Activated T-cell treated with anti-CD3 and anti-CD28 coated beads for 1 hour (primary cell): Measurements from ENCODE around the gene CDH23.

Experiments used
- DNase-seq: peaks from one replicate; pipeline ENCODE4 v3.0.0-alpha.2; 2020; ENCODE audit warnings: low read depth

CDH23 gene

DNA sequence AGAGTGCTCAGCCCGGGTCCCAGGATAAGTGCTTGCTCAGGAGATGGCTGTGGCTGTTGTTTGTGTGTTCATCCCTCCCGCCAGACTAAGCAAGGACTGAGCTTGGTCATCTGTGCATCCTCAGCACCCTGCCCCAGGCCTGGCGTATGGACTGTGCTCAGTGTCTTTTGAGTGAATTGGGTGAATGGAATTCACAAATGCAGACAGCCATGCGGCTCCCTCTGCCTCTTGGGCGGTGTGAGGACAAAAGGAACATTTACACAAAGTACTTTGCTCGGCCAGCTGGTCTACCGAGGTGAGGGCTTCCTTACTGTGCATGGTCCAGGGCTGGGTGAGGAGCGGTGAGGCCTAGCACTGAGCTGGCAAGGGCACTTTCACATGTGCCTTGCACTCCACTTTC, 120.2 kb downstream of the CDH23 start:
- no peak for DNase-seq

DNA sequence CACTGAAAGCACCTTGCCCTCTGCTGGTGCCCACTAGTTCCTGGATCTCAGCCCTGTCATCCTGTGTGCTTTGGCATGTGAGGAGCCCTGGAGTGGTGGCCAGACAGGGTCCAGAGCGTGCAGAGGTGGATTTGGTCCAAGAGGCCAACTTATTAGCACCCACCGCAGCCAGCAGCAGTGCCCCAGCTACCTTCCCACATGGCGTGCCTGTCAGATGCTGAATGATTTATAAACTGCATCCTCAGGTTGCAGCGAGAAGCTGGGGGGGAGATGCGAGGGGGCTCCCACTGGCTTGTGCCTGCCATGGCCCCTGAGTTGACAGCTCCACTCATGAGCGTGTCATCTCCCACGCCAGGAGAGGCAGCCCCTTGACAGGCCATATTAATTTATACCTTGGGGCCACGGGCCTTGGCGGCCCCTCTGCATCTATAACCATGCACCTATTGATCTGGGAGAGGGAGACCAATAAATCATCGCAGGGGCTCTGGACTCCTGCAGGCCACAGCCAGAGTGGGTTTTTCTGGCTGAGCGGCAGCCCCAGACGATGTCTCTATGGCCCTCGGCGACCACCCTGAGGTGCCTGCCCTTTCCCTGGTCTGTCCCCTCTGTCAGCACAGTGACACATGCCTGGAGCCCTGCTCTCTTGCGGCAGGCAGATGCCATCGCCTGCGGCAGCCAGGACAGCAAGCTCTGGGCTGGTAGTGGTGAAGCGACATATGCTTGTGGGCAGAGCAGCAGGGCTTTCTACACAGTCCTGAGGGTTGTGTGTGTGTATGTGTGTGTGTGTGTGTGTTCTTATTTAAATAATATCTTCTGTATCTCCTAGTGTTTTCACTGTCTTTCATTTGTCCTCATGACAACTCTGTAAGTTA, 120.8 kb downstream of the CDH23 start:
- DNase-seq: no peak

DNA sequence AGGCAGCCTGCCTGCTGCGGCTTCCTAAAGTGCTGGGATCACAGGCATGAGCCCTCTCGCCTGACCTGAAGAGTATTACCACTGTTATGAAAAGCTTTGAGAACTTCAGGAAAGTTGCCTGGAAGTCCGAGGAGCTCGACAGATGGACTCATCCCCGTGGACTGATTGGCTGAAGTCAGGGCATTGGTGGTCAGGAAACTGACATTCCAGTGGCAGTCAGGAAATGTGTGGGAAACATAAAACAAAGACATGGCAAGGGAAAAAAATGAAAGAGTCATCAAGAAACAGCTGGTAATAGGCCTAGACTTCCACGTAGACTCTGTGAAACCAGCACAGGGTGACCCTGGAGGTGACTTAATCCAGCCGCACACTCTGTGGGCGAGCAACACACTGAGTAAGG, 123.3 kb downstream of the CDH23 start:
- DNase-seq: no peak

DNA sequence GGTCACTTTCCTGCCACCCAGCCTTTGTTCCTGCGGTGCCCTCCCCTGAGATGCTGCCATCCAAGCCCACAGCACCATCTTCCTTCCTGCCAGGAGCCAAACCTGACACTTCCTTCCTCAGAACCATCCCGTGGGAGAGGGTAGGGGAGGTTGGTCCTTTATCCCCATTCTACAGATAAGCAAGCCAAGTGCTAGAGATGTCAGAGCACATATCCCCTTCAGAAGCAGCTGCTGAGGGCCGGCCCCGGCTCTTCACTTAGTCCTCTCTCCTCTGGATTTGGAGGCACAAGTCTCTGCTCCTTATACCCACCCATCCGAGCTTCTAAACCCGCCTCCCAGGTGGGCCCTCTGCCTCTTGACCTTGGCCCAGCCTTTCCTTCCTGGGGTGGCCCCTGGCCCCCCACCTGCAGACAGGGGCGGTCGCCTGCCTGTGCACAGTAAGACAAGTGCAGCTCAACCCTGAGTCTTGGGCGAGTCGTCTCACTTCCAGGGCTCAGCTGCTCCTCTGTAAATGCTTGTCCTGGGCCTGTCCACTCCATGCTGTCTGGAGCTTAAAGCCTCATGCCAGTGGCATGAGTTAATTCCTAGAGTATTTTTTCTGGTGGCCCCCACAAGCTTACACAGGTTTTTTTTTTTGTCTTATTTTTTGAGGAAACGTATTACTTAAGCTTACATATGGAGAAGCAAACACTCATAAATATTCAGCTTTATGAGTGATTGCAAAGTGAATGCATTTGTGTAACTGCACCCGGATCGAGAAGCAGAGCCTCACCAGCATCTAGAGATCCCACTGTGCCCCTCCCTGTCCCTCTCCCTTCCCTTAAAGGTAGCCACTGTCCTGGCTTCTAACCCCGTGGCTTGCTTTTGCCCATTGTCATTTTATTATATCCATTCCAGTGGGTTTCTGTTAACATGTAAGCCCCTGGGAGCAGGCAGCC, 125.1 kb downstream of the CDH23 start:
- DNase-seq: no peak

GRCh38 chr10:71522442-71523144, 125.9 kb downstream of the CDH23 start:
- DNase-seq: no peak

- DNase-seq: no peak
Measured at GRCh38 chr10:71523756-71524155, 127.0 kb downstream of the CDH23 start.

GRCh38 chr10:71525092-71525491, 128.4 kb downstream of the CDH23 start:
- no peak for DNase-seq

DNA sequence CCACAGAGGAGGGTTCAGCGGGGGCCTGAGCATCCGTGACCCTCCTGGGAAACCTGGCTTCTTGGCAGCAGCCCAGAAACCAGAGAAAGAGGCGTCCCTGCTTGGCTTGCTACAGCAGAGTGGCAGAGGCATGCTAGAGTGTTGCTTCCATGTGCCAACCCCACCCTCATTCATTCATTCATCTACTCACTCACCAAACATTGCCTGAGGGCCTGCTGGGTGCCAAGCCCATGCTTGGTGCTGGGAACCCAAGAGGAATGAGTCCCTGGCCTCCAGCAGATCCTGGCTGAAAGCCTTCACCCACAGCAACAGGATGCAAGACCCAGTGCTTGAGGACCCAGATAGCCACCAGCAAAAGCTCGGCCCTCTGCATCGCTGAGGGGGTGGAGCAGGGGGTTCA, 129.0 kb downstream of the CDH23 start:
- no peak for DNase-seq

DNA sequence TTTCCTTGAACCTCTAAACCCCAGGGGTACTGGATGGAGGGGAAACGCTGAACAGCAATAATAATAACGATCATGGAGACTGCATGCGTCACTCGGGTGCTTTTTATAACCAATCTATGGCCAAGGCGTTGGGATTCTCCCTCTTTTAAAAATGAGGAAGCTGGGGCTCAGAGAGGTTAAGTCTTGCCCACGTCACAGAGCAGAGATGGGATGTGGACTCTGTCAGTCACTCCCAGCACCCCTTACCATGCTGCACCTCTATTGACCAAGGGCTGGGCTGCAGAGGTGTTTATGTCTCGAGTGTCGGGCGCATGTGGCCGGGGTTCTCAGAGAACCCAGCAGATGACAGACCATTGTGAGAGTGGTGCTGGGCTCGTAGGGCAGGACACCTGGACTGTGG, 129.9 kb downstream of the CDH23 start:
- DNase-seq: no peak

GRCh38 chr10:71527135-71527534, 130.4 kb downstream of the CDH23 start:
- no peak for DNase-seq

GRCh38 chr10:71528371-71529206, 131.9 kb downstream of the CDH23 start:
- DNase-seq: no peak

DNA sequence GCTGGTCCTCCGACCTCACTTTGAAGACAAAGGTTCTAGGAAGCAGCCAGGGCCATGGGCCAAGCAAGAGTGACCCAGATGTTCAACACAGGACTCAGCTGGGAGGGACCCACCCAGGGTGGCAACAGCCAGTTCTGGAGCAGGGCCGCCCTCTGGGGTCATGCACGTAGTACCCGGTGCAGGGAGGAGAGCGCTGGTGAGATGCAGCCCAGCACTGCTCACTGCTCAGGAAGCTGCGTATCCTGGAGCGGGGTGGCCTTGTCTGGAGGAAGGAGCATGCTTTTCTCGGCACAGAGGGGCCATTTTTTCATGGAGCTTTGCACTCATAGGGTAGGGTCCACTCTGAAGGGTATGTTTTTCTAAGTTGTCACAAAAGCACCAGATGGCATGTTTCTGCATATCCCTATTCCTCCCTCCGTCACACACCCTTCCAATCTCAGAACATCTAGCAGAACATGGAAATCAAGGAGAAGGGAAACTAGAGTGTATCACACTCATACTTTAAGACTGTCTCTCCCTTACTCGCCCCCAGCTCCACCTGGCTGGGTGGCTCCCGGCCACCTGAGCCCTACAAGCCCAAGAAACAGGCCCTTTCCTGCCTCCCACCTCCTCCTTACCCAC, 132.6 kb downstream of the CDH23 start:
- DNase-seq: no peak

GRCh38 chr10:71530781-71531180, 134.1 kb downstream of the CDH23 start:
- no peak for DNase-seq

DNA sequence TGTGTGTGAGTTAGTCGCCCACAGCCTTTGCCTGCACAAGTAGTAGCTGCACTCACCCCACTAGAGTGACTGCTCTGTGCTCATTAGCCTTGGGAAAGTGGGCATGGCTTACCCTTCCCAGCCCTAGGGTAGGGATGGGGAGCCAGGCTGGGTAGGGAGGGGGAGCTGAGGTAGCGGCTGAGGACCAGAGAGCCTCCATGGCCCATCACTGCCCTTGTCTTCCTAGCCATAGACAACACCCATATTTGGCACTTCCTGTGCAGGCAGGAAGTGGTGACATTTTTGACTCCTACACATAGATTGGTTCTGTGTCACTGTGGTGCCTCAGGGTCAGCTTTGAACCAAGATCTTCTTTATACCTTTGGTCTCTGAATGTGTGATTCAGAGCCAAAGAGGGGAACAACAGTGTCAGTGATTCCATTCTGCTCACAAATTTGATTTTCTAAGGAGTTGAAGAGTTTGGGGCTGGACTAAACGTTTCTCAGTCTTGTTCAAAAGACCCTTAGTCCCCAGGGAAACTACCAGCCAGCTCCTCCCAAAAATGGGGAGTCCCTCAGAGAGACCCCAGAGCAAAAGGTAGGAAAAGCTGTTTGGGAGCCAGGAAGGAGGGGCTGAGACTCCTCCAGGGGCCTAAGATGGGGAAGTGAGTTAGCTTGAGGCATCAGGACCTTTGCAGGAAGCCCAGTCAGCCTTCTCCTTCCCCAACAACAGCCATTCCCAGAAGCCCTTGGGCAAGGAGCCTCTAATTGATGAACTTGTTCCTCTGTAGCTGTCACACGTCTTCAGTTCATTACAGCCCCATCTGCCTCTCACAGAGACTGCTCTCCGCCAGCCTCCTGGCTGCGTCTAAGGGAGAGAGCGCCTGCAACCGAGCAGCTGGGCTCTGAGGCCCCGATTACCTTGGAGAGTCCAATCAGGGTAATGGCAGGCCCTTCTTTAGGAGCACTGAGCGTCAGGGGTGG, 135.0 kb downstream of the CDH23 start:
- no peak for DNase-seq

- DNase-seq: no peak
Measured at GRCh38 chr10:71532878-71533277, 136.2 kb downstream of the CDH23 start.

DNA sequence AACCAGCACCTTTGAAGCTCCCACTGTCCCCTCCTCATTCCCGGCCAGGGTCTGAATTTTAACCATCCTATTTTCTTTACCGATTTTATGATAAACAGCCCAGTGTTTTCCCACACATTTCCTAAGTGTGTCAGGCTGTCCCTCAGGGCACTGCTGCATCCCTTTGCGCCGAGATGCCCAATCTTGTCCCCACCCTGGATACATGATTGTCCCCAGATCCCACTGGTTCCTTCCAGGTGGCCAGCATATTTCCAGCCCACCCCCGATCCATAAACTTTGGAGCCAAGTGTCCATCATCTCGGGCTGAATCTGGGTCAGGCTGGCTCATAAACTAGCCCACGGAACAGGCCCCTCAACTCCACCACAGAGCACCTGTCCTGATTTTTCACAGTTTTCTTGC, 137.2 kb downstream of the CDH23 start:
- no peak for DNase-seq

DNA sequence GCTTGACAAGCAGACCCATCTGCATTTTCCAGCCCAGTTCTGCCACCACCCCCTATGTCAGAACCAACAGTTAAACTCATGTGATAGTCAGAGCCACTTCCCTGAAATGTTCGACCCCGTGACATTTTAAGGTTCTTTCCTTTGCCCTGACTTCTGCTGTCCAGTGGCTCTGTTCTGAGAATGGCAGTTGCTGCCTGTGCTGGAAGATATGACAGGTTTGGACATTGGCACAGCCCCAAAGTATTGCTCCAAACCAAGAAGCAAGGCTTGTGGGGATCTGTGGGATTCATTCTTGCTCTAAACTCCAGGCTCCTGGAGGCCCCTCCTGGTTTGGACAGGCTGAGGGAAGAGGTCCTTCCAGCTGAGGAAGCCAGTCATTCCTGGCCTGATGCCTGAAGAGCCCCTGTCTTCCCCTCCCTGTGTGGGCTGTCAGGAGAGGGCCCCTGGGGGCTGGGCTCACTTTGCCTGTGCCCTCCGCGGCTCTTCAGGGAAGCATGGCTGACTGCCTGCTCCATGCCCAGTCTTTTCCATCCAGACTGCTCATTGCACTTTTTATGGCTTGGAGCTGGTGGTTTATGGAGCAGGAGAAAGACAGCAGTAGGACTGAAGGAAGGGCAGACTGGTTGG, 138.0 kb downstream of the CDH23 start:
- no peak for DNase-seq

- DNase-seq: no peak
Measured at GRCh38 chr10:71536332-71536731, 139.6 kb downstream of the CDH23 start.

GRCh38 chr10:71537125-71537524, 140.4 kb downstream of the CDH23 start:
- DNase-seq: no peak
